GM12864 (cell line): ENCODE results near the gene PKD1.

Source experiments
- DNase-seq: peaks from one replicate; pipeline ENCODE4 v3.0.0-alpha.2; 2011; ENCODE audit warnings: low read depth
- H3K4me3 ChIP-seq: 2 replicates; pipeline ENCODE4 v1.5.1; 2011; ENCODE audit warnings: mild to moderate bottlenecking, low read depth, low read length, control low read depth
- TF ChIP-seq, protein P1 (sequence below): IDR thresholded peaks from 2 replicates; pipeline ENCODE4 v1.5.1; 2011; ENCODE audit warnings: low read depth, mild to moderate bottlenecking, moderate library complexity, low read length, control low read depth, inconsistent platforms; ENCODE audit errors: missing control alignments

Gene PKD1

GRCh38 chr16:2090777-2091546 lies 44.7 kb downstream of the PKD1 start:
- no peak overlapping the region for H3K4me3 ChIP-seq
- no peak for DNase-seq
- TF ChIP-seq, protein P1, sequence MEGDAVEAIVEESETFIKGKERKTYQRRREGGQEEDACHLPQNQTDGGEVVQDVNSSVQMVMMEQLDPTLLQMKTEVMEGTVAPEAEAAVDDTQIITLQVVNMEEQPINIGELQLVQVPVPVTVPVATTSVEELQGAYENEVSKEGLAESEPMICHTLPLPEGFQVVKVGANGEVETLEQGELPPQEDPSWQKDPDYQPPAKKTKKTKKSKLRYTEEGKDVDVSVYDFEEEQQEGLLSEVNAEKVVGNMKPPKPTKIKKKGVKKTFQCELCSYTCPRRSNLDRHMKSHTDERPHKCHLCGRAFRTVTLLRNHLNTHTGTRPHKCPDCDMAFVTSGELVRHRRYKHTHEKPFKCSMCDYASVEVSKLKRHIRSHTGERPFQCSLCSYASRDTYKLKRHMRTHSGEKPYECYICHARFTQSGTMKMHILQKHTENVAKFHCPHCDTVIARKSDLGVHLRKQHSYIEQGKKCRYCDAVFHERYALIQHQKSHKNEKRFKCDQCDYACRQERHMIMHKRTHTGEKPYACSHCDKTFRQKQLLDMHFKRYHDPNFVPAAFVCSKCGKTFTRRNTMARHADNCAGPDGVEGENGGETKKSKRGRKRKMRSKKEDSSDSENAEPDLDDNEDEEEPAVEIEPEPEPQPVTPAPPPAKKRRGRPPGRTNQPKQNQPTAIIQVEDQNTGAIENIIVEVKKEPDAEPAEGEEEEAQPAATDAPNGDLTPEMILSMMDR, result no peak

DNA sequence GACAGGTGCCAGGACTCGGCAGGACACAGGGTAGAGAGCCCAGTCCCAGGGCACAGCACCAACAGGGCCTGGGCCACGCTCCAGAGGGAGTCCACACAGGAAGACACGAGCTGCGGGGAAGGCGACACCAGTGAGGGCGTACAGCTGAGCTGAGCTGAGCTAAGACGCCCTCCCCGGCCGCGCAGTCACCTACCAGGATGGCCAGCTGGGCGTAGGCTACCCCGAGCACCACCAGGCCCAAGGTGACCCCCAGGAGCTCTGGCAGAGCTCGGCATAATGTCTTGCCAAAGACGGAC lies 45.3 kb downstream of the PKD1 start:
- no peak overlapping the region for H3K4me3 ChIP-seq

GRCh38 chr16:2089706-2090480 lies 45.8 kb downstream of the PKD1 start:
- DNase-seq, result no peak
- TF ChIP-seq, protein P1, result no peak
- H3K4me3 ChIP-seq, result no peak overlapping the region

More for the DNA sequence above, 45.3 kb downstream of the PKD1 start:
- TF ChIP-seq, protein P1, result no peak
- no peak for DNase-seq

GRCh38 chr16:2088759-2089358 lies 46.8 kb downstream of the PKD1 start:
- no peak for DNase-seq
- H3K4me3 ChIP-seq, result no peak overlapping the region
- TF ChIP-seq, protein P1, result no peak

- no peak for DNase-seq
- TF ChIP-seq, protein P1, result no peak
- no peak overlapping the region for H3K4me3 ChIP-seq
Measured at GRCh38 chr16:2087748-2088631, 47.7 kb downstream of the PKD1 start.
